ENCODE data around the gene SCNN1B. TPM values are rescaled to one million over a fixed set of nuclear protein-coding genes. Genes with fewer than 3 reads are reported as not detected.
"Not testable (repeated sequence)": the region's sequence is repeated elsewhere in the genome, so short reads cannot be mapped to it uniquely, and the experiment has no call there.

SCNN1B gene
- total RNA-seq, 1 donor = not detected

- DNase-seq (ENCODE audit: low read depth in 2 of 3, low spot score in 2 of 3) = no peak
Measured at GRCh38 chr16:23398987-23399805, 97.1 kb downstream of the SCNN1B start.

GRCh38 chr16:23400447-23400846 is 98.3 kb downstream of the SCNN1B start:
- DNase-seq (ENCODE audit: low read depth in 2 of 3, low spot score in 2 of 3) = not testable (repeated sequence)

- no peak for DNase-seq (ENCODE audit: low read depth in 2 of 3, low spot score in 2 of 3)
Measured at GRCh38 chr16:23401139-23401538, 99.0 kb downstream of the SCNN1B start.

- DNase-seq (ENCODE audit: low read depth in 2 of 3, low spot score in 2 of 3) = no peak
Measured at GRCh38 chr16:23402100-23402499, 100.0 kb downstream of the SCNN1B start.

GRCh38 chr16:23403547-23403946 is 101.4 kb downstream of the SCNN1B start:
- DNase-seq (ENCODE audit: low read depth in 2 of 3, low spot score in 2 of 3) = no peak

GRCh38 chr16:23406024-23406423 is 103.9 kb downstream of the SCNN1B start:
- DNase-seq (ENCODE audit: low read depth in 2 of 3, low spot score in 2 of 3) = no peak

- DNase-seq (ENCODE audit: low read depth in 2 of 3, low spot score in 2 of 3) = no peak
Measured at GRCh38 chr16:23406546-23407240, 104.6 kb downstream of the SCNN1B start.

- no peak for DNase-seq (ENCODE audit: low read depth in 2 of 3, low spot score in 2 of 3)
Measured at GRCh38 chr16:23407436-23408127, 105.5 kb downstream of the SCNN1B start.

GRCh38 chr16:23408242-23408822 is 106.2 kb downstream of the SCNN1B start:
- DNase-seq (ENCODE audit: low read depth in 2 of 3, low spot score in 2 of 3) = no peak

GRCh38 chr16:23408823-23409298 is 106.8 kb downstream of the SCNN1B start:
- no peak for DNase-seq (ENCODE audit: low read depth in 2 of 3, low spot score in 2 of 3)

- DNase-seq (ENCODE audit: low read depth in 2 of 3, low spot score in 2 of 3) = no peak
Measured at GRCh38 chr16:23409522-23409921, 107.4 kb downstream of the SCNN1B start.

GRCh38 chr16:23410176-23410575 is 108.1 kb downstream of the SCNN1B start:
- no peak for DNase-seq (ENCODE audit: low read depth in 2 of 3, low spot score in 2 of 3)

- no peak for DNase-seq (ENCODE audit: low read depth in 2 of 3, low spot score in 2 of 3)
Measured at GRCh38 chr16:23414731-23415130, 112.6 kb downstream of the SCNN1B start.

GRCh38 chr16:23416816-23417215 is 114.7 kb downstream of the SCNN1B start:
- DNase-seq (ENCODE audit: low read depth in 2 of 3, low spot score in 2 of 3) = no peak

- no peak for DNase-seq (ENCODE audit: low read depth in 2 of 3, low spot score in 2 of 3)
Measured at GRCh38 chr16:23420011-23420410, 117.9 kb downstream of the SCNN1B start.

- DNase-seq (ENCODE audit: low read depth in 2 of 3, low spot score in 2 of 3) = no peak
Measured at GRCh38 chr16:23423496-23424049, 121.5 kb downstream of the SCNN1B start.

- no peak for DNase-seq (ENCODE audit: low read depth in 2 of 3, low spot score in 2 of 3)
Measured at GRCh38 chr16:23424292-23424958, 122.3 kb downstream of the SCNN1B start.

- DNase-seq (ENCODE audit: low read depth in 2 of 3, low spot score in 2 of 3) = no peak
Measured at GRCh38 chr16:23428351-23428750, 126.2 kb downstream of the SCNN1B start.
